Fibroblast of skin of left quadriceps (primary cell): Measurements from ENCODE around the gene ATP6V0C.
A peak's percentile ranks its signal among the peaks of the same experiment; 100 is the strongest.
"Not testable (repeated sequence)": the region's sequence is repeated elsewhere in the genome, so short reads cannot be mapped to it uniquely, and the experiment has no call there.

ENCODE experiments used
- DNase-seq, 2 experiments: peaks; one replicate each; pipeline ENCODE4 v3.0.0-alpha.2; 2013; ENCODE audit warnings: low read depth in 2 of 2

Gene ATP6V0C

DNA sequence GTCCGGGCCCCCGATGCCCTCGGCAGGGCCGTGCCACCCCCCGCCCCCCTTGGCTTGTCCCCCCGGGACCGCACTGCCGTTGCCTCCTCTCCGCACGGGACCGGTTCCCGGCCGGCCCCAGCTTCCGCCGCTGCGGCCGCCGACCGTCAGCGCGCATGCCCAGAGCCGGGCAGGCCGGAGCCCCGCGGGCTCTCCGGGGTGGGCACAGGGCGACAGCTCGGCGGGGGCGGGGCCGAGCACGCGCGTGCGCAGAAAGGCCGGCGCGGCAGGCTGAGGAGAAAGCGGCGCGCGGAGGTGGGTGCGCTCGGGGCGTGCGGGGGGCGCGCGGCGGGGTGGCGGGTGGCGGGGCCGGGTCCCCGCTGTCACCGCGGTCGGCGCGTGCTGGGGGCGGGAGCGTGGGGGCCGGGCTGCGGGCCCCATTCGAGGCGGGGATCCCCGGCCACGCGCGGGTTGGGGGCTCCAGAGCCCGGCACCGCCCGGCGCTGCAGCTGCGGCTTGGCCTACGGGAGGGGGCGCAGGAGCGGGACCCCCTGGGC, 38.8 kb upstream of the ATP6V0C start, which contains the start of gene TBC1D24:
TSS of gene TBC1D24 (plus strand) at position 251 of the 536 bp plus-strand sequence. CDS start 21,022 bp downstream, outside the sequence.
- peak; percentile 53 to 63 for DNase-seq

DNA sequence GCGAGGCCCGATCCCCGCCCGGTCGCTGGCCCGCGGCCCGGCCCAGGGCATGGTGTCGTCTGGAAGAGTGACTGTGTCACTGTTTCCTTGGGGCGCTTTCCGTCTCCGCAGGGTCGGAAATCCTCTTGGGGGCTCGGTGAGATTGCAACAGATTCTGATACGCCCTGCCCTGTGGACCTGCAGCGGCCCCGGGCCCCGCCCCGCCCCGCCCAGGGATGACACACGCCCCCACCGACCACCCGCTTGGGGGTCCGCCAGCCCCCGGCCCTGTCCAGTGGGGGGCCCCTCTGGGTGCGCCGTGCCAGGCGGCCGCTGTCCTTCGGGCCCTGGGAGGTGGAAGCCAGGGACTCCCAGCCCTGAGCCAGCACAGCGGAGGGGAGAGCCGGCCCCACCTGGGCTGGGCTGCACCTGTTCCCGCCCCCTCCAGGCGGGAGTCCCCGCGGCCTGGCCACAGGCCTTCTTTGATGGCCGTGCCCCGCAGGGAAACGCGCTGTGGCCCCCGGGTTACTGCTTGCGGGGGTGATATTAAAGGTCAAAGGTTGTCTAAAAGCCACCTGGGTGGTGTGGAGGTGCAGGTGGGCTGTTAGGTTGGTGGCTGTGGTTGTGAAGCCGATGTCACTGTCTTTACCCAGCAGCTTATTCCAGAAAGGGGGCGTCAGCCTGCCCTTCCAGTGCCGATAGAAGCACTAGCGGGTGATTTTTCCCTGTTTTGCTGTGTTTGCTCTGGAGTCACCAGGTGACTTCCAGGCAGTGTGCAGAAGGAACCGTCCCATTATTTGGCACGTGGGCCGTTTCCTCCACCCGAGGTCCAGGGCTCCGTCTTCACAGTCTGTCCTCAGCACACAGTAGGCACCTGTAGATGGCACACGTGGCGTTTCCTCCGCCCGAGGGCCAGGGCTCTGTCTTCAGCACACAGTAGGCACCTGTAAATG, 38.1 kb upstream of the ATP6V0C start:
- no peak for DNase-seq

DNA sequence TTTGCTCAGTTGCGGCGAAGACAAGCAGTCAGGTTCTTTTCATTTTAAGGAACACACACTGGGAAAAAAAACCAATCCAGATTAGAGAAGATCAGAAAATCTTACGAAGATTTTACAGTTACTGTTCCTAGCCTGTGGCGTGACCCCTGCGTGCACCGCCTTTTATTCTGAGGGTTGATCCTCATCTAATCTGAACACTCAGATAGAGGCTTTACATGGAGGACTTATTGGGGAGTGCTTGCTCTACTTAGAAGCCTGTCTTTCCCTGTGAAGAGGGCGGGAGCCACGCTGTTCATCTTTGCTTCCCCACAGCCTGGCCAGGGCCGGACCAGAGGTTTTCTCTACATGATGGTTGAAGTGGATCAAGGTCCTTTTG, 37.4 kb upstream of the ATP6V0C start:
- no peak for DNase-seq

DNA sequence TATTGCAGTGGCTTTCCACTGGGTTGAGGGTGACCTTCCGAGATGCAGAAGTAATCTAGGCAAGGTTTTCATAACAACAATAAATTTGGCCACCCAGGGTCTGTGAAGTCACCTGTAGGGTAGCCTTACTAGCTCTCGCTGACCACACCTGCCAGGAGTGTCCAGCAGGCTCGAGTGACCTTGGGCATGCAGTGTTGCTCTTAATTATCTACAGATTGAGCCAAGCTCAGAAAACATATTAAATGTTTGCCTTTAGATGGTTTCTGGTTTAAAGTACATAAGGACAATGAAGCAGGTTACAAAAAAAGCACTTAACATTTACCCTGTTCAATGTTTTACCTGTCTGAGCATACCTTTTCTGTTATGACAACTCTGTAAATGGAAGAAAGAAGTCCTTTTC, 37.0 kb upstream of the ATP6V0C start:
- no peak for DNase-seq

DNA sequence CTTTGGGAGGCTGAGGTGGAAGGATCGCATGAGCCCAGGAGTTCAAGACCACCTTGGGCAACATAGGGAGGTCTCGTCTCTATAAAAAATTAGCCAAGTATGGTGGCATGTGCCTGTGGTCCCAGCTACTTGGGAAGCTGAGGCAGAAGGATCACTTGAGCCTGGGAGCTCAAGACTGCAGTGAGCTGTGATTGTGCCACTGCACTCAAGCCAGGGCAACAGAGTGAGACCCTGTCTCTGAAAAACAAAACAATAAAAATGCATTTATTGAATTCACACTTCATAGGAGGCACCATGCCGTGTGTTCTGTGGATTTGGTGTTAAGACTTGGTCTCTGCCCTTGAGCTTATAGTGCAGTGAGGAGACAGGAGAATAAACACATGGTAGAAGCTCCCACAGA, 36.4 kb upstream of the ATP6V0C start:
- no peak for DNase-seq

DNA sequence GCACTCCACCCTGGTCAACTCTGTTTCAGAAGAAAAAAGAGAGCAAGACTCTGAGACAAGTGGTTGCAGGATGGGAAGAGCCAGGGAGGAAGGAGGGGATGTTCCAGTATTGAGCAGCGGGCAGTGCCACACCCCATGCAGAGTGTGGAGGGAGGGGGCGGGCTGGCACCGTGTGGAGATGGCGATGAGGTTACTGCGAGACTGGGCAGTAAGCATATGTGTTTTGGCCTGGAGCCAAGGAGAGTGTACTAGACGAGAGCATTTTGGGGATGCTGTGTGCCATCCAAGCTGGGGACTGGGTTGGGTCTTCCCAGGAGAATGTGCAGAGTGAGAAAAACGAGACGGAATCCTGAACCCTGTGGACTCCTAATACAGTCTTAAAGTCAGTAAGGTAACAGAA, 35.5 kb upstream of the ATP6V0C start:
- DNase-seq, result no peak

DNA sequence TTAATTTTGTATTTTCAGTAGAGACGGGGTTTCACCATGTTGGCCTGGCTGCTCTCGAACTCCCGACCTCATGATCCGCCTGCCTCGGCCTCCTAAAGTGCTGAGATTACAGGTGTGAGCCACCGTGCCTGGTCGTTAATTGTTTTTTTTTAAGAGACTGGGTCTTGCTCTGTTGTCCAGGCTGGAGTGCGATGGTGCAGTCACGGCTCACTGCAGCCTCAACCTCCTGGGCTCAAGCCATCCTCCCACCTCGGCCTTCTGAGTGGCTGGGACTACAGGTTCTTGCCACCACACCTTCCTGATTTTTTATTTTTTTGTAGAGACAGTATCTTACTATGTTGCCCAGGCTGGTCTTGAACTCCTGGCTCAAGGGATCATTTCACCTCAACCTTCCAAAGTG, 33.8 kb upstream of the ATP6V0C start:
- DNase-seq, result not testable (repeated sequence)

DNA sequence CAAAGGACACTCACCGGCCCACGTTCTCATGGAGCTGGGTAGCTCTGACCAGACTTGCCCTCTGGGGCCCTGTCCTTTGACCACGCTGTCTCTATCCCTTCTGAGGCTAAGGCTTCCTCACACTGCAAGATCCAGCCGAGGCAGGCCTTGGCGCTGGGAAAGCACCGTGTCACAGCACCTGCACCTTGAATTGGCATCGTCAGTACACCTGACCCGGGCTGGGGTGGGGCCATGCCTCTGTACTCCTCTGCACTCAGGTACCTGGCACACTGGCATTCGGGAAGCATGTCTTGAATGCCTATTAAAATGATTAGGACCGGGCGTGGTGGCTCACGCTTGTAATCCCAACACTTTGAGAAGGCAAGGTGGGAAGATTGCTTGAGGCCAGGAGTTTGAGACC, 32.8 kb upstream of the ATP6V0C start:
- no peak for DNase-seq

DNA sequence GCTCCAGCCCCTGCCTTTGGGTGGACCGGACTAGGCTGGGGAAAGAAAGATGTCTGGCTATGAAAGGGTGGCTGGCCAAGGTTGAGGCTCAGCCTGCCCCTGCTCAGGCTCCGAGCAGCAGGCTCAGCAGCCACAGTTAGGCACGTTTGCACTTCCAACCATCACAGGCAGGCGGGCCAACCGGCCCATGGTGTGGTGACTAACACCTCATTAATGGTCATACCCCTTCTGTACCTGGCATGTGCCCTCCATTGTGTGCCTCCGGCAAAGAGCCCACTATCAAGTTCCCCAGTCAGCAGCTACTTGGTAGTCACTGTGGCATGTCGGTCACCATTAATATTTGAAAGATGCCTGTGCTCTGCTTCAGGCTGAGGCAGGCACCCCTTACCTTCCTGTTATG, 32.1 kb upstream of the ATP6V0C start:
- no peak for DNase-seq

DNA sequence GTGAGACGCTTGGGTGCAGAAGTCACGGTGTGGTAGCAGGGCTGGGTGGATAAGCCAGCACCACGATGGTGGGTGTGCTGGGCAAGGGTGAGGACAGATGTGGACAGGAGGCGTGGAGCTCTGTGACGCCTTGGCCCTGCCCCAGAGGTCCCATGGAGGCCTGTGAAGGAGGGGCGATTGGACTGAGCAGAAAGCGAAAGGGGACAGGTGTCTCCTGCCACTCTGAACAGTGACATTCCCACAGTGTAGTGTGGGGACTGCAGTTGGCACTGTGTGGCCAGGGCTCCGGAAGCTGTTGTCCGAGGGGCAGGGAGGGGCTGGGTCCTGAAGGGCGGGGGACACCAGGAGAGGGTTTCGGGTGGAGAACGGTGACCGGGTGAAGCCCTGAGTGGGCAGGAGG, 31.5 kb upstream of the ATP6V0C start:
- DNase-seq, result no peak

DNA sequence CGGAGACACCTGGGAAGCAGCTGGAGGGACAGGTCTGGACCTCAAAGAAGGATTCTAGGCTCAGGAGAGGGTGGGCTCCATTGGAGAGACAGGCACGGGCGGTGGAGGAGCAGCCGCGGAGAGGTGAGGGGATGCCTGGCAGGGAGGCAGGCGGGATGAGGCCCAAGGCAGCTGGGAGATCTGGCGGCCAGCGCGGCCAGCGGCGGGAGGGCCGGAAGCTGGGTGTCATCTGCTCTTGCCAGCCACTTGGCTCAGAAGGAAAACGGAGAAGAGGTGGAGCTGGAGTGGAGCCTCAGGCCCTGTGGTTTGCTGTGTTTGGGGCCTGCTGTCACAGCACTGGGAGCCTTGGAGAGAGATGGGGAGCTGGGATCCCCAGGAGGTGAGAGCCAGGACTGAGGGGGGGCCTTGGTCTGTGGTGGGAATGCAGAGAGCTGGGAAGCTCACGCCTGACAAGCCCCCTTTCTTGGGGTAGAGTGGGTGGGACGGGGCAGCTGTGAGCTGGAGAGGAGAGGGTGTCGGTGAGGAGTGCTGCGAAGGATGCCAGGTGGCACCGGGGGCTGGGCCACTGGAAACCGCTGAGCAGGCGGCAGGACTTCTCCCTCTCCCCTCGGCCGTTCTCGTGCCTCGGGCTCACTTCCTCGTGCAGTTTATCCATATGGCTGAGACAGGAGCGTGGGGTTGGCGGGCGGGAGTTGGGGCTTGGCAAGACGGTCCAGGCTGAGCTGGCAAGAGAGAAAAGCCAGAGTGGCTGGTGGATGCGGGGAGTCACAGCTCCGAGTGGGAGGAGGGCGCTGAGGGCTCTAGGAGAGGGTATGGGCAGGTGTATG, 30.8 kb upstream of the ATP6V0C start:
- DNase-seq, result no peak

DNA sequence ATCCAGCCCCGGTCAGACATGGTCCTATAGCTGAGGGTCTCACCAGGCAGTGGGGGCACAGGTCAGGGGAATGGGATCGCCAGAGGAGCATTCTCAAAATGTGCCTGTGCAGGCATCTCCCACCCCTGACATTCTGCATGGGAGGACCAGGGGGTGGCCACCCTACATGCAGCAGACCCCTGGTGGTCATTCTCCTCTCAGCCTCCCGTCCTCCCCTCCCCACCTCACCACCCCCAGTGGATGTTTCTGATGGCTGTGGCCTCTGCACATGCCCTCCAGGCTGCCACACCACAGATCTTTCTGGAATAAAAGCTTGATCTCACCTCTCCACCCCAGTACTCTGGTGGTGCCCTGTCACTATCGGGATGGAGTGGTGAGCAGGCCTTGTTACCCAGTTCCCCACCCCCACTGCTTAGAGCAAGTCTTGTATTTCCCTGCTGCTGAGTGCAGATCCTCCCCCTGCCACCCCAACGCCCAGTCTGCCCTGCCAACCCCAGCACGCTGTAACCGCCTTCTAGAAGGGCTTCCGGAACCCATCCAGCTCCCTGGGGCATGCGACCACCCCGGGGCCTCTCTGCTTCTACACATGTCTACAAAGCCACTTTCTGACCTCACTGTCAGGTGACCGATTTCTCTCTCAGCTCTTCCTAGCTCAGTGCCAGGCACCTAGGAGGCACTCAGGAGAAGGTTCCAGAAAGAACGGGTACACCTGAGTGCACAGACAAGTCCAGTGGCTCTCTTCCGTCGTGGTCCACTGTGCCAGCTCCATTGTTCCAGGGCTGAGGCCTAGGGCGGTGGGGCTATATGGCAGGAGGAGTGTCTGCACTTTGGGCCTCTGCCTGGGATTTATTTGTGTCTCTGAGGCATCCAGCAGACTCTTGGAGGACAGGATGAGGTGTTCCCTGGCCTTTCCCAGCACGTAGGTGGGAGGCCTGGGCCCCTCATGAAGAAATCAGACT, 29.5 kb upstream of the ATP6V0C start:
- DNase-seq, result no peak

DNA sequence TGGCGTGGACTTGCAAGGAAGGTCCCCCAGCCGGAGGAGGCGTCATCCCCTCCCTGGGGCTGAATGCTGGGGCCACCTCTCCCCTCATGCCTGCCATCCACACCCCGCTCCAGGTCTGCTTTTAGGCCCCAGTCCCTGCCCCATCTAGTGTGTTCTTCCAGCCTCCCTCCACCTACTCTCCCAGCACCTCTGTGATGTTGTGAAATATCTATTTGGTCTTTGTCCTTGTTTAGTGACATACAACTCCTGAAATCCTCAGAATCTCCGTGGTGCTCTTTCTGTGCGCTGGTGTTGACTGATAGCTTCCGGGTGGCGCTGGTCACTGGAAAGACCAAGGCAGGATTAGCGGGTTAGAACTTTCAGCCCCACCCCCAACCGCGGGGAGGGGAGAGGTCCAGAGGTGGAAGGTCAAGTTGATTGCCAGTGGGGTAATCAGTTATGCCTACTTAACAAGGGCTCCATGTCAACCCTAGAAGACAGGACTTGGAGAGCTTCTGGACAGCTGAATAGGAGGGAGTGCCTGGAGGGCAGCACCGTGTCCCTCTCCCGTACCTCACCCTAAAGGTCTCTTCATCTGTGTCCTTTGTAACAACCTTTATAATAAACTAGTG, 28.7 kb upstream of the ATP6V0C start:
- DNase-seq, result no peak

DNA sequence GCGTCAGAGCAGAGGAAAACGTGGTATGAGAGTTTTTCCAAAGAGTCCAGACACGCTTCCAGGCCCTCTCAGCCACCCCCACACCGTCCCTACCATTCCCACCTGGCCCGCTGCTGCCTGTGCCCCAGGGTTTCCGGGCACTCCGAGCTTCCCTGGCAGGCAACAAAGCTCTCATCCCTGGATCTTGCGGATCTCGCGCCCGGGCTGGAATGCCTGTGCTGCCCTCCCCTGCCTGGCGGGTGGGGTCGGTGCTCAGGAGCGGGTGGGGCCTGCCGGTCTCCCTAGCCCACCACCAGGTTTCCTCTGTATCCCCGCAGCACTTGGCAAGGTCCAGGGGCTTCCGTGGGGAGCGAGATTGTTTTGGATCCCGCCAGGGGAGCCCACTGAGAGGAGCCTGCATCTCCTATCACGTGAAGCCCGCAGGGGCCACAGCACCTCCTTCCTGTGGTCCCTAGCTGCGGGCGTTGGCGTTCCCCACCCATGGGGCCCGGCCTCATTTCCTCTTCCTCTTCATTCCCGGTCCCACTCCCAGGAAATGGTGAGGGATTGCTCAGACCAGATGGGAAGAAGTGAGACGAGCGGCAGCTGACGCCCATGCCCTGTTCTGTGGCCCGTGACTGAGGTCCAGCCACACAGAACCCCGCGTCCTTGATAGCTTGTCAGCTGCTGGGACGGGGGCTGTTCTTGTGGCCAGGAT, 27.8 kb upstream of the ATP6V0C start:
- DNase-seq, result no peak

DNA sequence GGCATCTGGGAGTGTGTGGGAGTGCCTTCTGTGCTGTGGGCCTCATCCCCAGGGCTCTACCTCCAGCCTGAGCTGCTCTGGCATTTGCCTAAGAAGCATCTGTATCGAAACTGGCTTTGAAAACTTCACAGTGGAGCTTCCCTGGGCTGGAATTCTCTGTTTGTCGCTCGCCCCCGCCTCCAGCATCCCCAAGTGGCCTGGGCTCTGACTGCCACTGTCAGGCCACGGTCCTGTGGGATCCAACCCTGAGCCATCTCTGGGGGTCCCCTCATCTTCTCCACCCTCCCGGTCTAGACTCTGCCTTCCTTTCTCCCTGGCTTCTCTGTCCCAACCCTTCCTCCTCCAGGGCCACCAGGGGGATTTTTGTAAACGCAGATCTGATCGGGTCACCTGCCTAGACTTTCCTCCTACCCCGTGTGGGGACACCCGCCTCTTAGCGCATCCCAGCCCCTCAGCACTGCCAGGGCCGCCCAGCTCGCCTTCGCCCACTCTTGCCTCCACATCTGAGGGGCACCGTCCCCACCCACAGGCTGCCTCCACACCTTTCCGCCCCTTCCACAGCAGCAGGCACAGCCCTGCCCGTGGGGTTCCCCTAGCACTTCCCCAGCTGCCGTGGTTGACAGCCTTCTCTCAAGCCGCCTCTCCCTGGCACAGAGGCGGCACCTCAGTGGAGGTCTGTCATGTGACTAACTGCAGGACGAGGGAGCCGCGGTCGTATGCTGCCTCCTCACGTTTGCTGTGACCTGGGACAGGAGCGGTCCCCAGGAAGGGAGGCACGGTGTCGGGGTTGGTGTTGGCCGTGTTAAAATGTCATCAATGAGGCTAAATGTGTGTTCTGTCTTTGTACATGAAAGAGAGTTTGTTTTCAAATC, 26.9 kb upstream of the ATP6V0C start:
- DNase-seq, result no peak

DNA sequence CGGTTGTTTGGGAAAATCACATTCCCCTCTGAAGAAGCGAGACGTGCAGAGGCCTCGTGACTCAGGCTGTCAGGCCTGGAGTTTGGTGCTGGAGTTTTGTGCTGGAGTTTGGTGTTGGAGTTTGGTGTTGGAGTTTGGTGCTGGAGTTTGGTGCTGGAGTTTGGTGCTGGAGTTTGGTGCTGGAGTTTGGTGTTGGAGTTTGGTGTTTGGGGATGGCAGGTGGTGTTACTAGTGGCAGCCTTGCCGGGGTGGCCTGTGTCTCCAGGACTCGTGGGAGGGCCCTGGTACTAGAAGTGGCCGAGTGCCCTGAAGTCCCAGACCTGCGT, 26.3 kb upstream of the ATP6V0C start:
- DNase-seq, result no peak

DNA sequence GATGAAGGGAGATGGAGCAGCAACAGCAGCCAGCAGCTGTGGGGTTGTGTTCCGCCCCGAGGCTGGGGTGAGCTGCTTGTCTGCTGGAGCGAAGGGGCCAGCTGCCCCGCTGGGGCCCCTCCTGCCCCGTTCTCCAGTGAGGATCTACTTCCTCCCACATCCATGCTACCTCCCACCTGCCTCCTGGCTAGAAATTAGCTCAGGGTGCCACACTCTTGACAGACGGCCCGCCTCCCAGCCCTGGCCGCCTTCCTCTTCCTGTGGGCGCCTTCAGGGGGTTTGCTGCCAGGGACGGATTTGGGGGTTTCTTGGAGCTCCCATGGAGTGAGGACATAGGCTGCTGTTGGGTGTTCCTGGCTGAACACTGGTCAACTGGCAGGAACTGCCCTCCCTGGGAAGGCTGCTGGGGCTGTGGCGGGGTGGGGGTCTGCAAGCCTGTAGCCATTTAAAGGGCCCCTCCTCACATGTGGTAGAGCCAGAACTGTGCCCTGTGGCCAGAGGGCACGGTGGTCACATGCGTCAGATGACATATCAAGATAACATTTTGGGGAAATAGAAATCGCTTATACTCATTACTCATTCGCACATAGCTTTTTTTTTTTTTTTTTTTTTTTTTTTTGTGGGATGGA, 25.7 kb upstream of the ATP6V0C start:
- DNase-seq, result no peak

DNA sequence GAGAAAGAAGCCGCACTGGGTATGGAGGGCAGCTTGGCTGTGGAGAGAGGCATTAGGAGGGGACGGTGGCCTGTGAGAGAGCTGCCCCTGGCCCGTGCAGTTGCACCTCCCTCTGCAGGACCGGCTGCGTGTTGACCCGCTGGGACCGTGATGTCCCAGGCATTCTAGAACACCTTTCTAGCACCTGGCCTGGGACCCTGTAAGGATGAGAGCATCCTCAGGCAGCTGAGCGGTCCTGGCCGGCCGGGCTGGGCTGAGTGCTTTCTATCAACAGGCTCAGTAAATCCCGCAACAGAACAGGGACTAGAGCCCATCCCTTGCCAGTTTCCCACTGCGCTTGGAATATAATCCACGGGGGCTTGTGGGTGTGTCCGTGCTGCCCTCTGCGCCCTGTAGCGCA, 24.2 kb upstream of the ATP6V0C start:
- DNase-seq, result no peak
